Activated B cell treated with CpG ODN at 0.5 μM for 24 hours (primary cell): ENCODE data around the gene CLEC20A. TPM values are rescaled to one million over a fixed set of nuclear protein-coding genes. Genes with fewer than 3 reads are reported as not detected.

Experiments used
- ATAC-seq: fragments of 200-7000 bp; cut with Tn5 transposase; one replicate; pipeline ENCODE4 v1.10.0; 2021; ENCODE audit warnings: low read depth, mild to moderate bottlenecking, moderate library complexity
- CTCF ChIA-PET: fragments of 350-600 bp; sonication (Branson Sonifier 250); formaldehyde crosslinking; loops from one replicate; lab custom pipeline; 2021; ENCODE audit warnings: antibody characterized with exemption; lab: Charles Lee
- POLR2A ChIA-PET: fragments of 350-600 bp; sonication (Branson Sonifier 250); formaldehyde crosslinking; loops from one replicate; lab custom pipeline; 2021; ENCODE audit warnings: antibody characterized with exemption; lab: Charles Lee
- DNase-seq: peaks from one replicate; pipeline ENCODE4 v3.0.0; 2022
- H3K27ac Mint-ChIP-seq: one replicate; pipeline ENCODE4 v1.8.0; 2020; ENCODE audit warnings: mixed read lengths
- H3K27me3 Mint-ChIP-seq: one replicate; pipeline ENCODE4 v1.8.0; 2021; ENCODE audit warnings: mixed read lengths
- H3K36me3 Mint-ChIP-seq: one replicate; pipeline ENCODE4 v1.8.0; 2021; ENCODE audit warnings: low read depth, mixed read lengths
- H3K4me1 Mint-ChIP-seq: one replicate; pipeline ENCODE4 v1.8.0; 2021; ENCODE audit warnings: mixed read lengths
- H3K4me3 Mint-ChIP-seq: one replicate; pipeline ENCODE4 v1.8.0; 2020; ENCODE audit warnings: mild to moderate bottlenecking, mixed read lengths
- H3K9me3 Mint-ChIP-seq: one replicate; pipeline ENCODE4 v1.8.0; 2020; ENCODE audit warnings: mixed read lengths
- intact Hi-C: fragments of 100-400 bp; cut with micrococcal nuclease; formaldehyde crosslinking; loops from one replicate; pipeline ENCODE4 v1.15.1; 2024
- total RNA-seq: library from RNA; stranded (reverse); gene quantifications from 2 replicates; pipeline ENCODE4 v1.2.3, GENCODE V29; 2022
- TF ChIP-seq, protein P1 (sequence below): fragments of 200-600 bp; IDR thresholded peaks from one replicate; pipeline ENCODE4 v1.8.0; 2022; ENCODE audit warnings: antibody characterized with exemption, mild to moderate bottlenecking

The CLEC20A gene
- total RNA-seq, 1 donor from 2014 or later, result 1.7 TPM

DNA sequence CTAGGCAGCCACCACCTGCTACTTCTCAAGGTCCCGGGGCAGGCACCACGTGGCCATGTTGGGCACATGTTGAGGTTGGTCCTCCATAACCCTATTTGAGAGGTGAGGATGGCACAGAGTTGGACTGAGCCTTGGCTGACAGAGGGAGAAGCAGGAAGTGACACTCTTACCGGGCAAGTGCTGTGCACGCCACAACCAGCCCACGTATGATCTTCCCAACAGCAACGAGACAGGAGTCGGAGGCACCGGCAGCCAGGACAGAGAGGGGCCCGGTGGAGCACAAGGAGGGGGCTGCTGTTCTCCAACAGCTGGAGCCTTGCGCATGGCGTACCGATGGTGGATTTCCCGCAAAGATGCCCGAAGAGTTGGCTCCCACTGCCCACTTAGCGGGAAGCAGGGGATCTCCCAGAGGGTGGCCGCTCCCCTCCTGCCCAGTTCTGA, 3.4 kb downstream of the CLEC20A start:
- no peak for ATAC-seq
- H3K27me3 Mint-ChIP-seq, result no peaks in the 10 kb centered on the region
- H3K4me1 Mint-ChIP-seq, result no peaks in the 10 kb centered on the region
- no peaks in the 10 kb centered on the region for H3K9me3 Mint-ChIP-seq
- ChIA-PET CTCF (no interaction called here), POLR2A (no interaction called here)
- no peak overlapping the region for H3K27ac Mint-ChIP-seq
- intact Hi-C loops, result no loop called here
- no peak for DNase-seq
- H3K4me3 Mint-ChIP-seq, result no peak overlapping the region
- no peaks in the 10 kb centered on the region for H3K36me3 Mint-ChIP-seq
- TF ChIP-seq, protein P1, sequence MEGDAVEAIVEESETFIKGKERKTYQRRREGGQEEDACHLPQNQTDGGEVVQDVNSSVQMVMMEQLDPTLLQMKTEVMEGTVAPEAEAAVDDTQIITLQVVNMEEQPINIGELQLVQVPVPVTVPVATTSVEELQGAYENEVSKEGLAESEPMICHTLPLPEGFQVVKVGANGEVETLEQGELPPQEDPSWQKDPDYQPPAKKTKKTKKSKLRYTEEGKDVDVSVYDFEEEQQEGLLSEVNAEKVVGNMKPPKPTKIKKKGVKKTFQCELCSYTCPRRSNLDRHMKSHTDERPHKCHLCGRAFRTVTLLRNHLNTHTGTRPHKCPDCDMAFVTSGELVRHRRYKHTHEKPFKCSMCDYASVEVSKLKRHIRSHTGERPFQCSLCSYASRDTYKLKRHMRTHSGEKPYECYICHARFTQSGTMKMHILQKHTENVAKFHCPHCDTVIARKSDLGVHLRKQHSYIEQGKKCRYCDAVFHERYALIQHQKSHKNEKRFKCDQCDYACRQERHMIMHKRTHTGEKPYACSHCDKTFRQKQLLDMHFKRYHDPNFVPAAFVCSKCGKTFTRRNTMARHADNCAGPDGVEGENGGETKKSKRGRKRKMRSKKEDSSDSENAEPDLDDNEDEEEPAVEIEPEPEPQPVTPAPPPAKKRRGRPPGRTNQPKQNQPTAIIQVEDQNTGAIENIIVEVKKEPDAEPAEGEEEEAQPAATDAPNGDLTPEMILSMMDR, result no peak

DNA sequence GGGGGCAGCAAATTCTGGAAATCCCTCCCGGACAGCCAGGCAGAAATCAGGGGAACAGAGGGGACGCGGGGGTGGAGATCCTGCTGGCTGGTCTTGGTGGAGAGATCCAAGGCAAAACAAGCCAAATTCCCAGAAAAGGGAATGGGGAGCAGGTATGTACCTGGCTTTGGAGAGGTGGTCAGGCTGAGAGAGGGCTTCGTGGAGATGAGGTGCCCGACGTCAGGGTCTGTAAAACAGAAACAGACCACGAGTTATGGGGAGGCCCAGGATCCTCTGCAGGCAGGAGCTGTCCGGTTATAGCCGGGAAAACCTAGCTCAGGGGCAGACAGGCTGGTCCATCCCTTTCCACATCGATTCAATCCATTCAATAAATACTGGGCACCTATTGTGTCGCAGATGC, 4.4 kb downstream of the CLEC20A start:
- DNase-seq (no peak), ATAC-seq (no peak)
- Mint-ChIP-seq H3K36me3 (no peaks in the 10 kb centered on the region), H3K4me3 (no peak overlapping the region), H3K4me1 (peaks cover 5% of the 10 kb centered on the region), H3K27ac (no peak overlapping the region), H3K9me3 (no peaks in the 10 kb centered on the region), H3K27me3 (peaks cover 4% of the 10 kb centered on the region)
- ChIA-PET CTCF (no interaction called here), POLR2A (no interaction called here)
- TF ChIP-seq, protein P1, result no peak
- intact Hi-C loops, result no loop called here

DNA sequence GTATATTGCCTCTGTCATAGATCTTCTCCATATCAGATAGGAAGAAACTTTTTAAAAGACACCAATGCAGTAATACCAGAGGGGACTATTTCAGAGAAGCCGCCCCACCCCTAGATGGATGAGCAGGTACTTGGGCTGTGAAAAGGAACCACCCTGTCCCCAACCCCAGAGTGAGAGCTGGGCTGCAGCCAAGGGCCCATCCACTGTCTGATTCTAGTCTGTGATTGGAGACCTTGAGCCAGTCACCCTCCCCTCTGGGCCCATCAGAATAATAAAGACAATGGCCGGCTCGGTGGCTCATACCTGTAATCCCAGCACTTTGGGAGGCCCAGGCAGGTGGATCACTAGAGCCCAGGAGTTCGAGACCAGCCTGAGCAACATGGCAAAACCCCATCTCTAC, 5.0 kb downstream of the CLEC20A start:
- ChIA-PET POLR2A (no interaction called here), CTCF (no interaction called here)
- no peaks in the 10 kb centered on the region for H3K9me3 Mint-ChIP-seq
- no peaks in the 10 kb centered on the region for H3K36me3 Mint-ChIP-seq
- DNase-seq (no peak), ATAC-seq (no peak)
- peaks cover 4% of the 10 kb centered on the region for H3K27me3 Mint-ChIP-seq
- H3K4me3 Mint-ChIP-seq, result no peak overlapping the region
- peaks cover 8% of the 10 kb centered on the region for H3K4me1 Mint-ChIP-seq
- TF ChIP-seq, protein P1, result no peak
- intact Hi-C loops, result no loop called here
- H3K27ac Mint-ChIP-seq, result no peak overlapping the region

DNA sequence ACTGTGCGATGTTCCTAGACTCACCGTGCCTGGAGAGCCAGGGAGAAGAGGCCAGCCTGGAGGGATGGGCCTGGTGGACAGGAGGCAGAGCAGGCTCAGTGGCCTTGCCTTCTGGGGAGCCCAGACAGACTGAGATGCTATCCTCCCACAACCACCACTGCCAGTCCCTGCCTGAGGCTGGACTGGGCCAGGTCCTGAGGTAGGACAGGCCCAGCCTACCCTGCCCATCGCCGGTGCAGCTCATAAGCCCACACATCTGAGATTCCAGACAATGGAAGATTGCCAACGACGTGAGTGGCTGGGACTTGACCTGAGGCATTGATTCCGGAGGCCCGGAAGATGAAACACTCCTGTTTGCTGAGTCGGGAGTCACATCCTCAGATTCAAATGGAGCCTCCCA, 5.8 kb downstream of the CLEC20A start:
- TF ChIP-seq, protein P1, result no peak
- DNase-seq (no peak), ATAC-seq (no peak)
- no peak overlapping the region for H3K27ac Mint-ChIP-seq
- ChIA-PET CTCF (no interaction called here), POLR2A (no interaction called here)
- H3K9me3 Mint-ChIP-seq, result no peaks in the 10 kb centered on the region
- no peak overlapping the region for H3K4me3 Mint-ChIP-seq
- H3K4me1 Mint-ChIP-seq, result peaks cover 14% of the 10 kb centered on the region
- H3K36me3 Mint-ChIP-seq, result no peaks in the 10 kb centered on the region
- H3K27me3 Mint-ChIP-seq, result peaks cover 4% of the 10 kb centered on the region
- intact Hi-C loops, result no loop called here

DNA sequence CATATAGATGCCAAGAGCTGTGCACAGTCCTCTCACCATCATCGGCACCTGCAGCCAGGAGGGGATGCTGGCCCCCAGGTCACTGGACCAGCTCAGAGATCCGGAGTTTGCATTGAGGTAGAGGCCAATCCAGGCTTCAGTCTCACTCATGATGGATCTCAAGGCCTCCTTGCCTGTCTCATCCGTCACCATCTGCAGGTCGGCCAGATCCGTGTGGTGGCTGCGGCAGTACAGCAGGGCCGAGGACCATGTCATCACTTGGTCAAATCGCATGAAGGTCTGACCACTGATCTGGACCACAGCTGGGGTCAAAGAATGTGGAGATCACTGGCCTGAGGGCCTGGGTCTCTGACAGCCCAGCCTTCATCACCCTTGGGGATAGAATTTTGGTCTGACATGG, 6.6 kb downstream of the CLEC20A start:
- intact Hi-C loops, result no loop called here
- Mint-ChIP-seq H3K27ac (no peak overlapping the region), H3K9me3 (no peaks in the 10 kb centered on the region), H3K4me1 (peaks cover 22% of the 10 kb centered on the region), H3K36me3 (no peaks in the 10 kb centered on the region), H3K4me3 (no peak overlapping the region), H3K27me3 (peaks cover 4% of the 10 kb centered on the region)
- ATAC-seq, result no peak
- ChIA-PET CTCF (no interaction called here), POLR2A (no interaction called here)
- no peak for DNase-seq
- TF ChIP-seq, protein P1, result no peak
